Globus pallidus (tissue), 1 donor: Measurements from ENCODE around the gene CNN3.

ENCODE experiments used
- DNase-seq: peaks from one replicate; pipeline ENCODE4 v3.0.0-alpha.2; 2015; ENCODE audit warnings: low spot score

Gene CNN3

GRCh38 chr1:94926915-94927404, at the start of gene CNN3:
TSS of gene CNN3 (minus strand) at chr1:94927110. CDS start at chr1:94926894, 216 bp downstream.
- DNase-seq, result peak; percentile 95

- no peak for DNase-seq
Measured at GRCh38 chr1:94974824-94975223, 47.9 kb upstream of the CNN3 start.

GRCh38 chr1:94974241-94974640, 47.3 kb upstream of the CNN3 start:
- no peak for DNase-seq

- DNase-seq, result no peak
Measured at GRCh38 chr1:94973309-94973922, 46.5 kb upstream of the CNN3 start.

GRCh38 chr1:94971491-94971924, 44.6 kb upstream of the CNN3 start:
- no peak for DNase-seq

- DNase-seq, result no peak
Measured at GRCh38 chr1:94970783-94971182, 43.9 kb upstream of the CNN3 start.

GRCh38 chr1:94969137-94969536, 42.2 kb upstream of the CNN3 start:
- DNase-seq, result no peak

- no peak for DNase-seq
Measured at GRCh38 chr1:94966033-94966432, 39.1 kb upstream of the CNN3 start.

GRCh38 chr1:94963864-94964263, 37.0 kb upstream of the CNN3 start:
- no peak for DNase-seq

GRCh38 chr1:94962409-94963265, 35.7 kb upstream of the CNN3 start:
- peak; percentile 17 for DNase-seq

- no peak for DNase-seq
Measured at GRCh38 chr1:94961988-94962387, 35.1 kb upstream of the CNN3 start.

- no peak for DNase-seq
Measured at GRCh38 chr1:94961582-94961981, 34.7 kb upstream of the CNN3 start.

GRCh38 chr1:94958081-94958480, 31.2 kb upstream of the CNN3 start:
- no peak for DNase-seq

- DNase-seq, result no peak
Measured at GRCh38 chr1:94955767-94956632, 29.1 kb upstream of the CNN3 start.

GRCh38 chr1:94954263-94955220, 27.6 kb upstream of the CNN3 start:
- no peak for DNase-seq

GRCh38 chr1:94953746-94954145, 26.8 kb upstream of the CNN3 start:
- DNase-seq, result no peak

- DNase-seq, result no peak
Measured at GRCh38 chr1:94953107-94953506, 26.2 kb upstream of the CNN3 start.

GRCh38 chr1:94952539-94952938, 25.6 kb upstream of the CNN3 start:
- no peak for DNase-seq

- no peak for DNase-seq
Measured at GRCh38 chr1:94951509-94952208, 24.7 kb upstream of the CNN3 start.

GRCh38 chr1:94951046-94951445, 24.1 kb upstream of the CNN3 start:
- DNase-seq, result no peak
